IPS-18c (cell line): ENCODE results near the gene SOX12.

ENCODE experiments used
- H3K4me3 ChIP-seq: 2 replicates; pipeline ENCODE4 v1.7.0; 2013; ENCODE audit warnings: low read depth, mild to moderate bottlenecking, low read length, moderate library complexity; ENCODE audit not compliant: insufficient read depth
- H3K9me3 ChIP-seq: one replicate; pipeline ENCODE4 v1.6.1; 2013; ENCODE audit warnings: mild to moderate bottlenecking, low read length, moderate library complexity; ENCODE audit not compliant: control insufficient read depth, insufficient read depth

Gene SOX12

DNA sequence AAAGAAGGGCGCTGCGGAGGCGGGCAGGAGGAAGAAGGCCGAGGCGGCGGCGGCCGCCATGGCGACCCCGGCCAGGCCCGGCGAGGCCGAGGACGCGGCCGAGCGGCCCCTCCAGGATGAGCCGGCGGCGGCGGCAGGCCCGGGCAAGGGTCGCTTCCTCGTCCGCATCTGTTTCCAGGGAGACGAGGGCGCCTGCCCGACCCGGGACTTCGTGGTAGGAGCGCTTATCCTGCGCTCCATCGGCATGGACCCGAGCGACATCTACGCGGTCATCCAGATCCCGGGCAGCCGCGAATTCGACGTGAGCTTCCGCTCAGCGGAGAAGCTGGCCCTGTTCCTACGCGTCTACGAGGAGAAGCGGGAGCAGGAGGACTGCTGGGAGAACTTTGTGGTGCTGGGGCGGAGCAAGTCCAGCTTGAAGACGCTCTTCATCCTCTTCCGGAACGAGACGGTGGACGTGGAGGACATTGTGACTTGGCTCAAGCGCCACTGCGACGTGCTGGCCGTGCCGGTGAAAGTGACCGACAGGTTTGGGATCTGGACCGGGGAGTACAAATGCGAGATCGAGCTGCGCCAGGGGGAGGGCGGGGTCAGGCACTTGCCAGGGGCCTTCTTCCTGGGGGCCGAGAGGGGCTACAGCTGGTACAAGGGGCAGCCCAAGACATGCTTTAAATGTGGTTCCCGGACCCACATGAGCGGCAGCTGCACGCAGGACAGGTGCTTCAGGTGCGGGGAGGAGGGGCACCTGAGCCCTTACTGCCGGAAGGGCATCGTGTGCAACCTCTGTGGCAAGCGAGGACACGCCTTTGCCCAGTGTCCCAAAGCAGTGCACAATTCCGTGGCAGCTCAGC lies 27.2 kb upstream of the SOX12 start:
- Histone ChIP-seq H3K4me3 (peak overlapping the region; percentile 75), H3K9me3 (peaks cover 2% of the 10 kb centered on the region)

GRCh38 chr20:298776-299391 lies 26.5 kb upstream of the SOX12 start:
- H3K9me3 ChIP-seq, result peaks cover 2% of the 10 kb centered on the region
- H3K4me3 ChIP-seq, result peak overlapping the region; percentile 75

DNA sequence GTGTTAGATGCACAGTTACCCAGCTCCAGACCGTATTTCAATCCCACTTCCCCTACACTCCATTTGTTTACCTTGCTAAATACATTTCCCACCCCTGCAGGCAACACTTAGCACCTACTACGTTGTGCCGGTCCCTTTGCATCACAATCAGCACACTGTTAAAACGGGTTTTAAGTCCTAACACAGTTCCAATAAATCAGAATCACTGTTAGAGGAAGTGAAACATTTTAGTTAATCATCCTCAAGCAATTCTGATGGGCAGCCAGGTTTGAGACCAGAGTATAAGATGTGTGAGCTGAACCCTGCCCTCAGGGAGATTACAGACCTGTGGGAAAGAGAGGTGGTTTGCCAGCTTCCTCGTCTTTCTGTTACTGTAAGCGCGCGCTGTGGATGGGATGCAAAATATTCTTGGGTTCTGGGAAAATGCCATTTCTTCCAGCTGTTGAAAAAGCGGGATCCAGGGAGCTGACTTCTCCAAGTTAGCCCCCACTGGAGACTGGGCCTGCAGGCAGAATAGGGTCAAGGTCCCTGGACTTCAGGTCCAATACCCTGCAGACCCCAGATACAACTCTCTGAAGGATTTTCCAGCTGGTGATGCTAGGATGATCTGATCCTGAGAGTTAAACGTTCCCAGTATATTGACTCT lies 24.9 kb upstream of the SOX12 start:
- Histone ChIP-seq H3K9me3 (peaks cover 2% of the 10 kb centered on the region), H3K4me3 (peak overlapping the region; percentile 75; the same call in 1 of the 2 replicates)

DNA sequence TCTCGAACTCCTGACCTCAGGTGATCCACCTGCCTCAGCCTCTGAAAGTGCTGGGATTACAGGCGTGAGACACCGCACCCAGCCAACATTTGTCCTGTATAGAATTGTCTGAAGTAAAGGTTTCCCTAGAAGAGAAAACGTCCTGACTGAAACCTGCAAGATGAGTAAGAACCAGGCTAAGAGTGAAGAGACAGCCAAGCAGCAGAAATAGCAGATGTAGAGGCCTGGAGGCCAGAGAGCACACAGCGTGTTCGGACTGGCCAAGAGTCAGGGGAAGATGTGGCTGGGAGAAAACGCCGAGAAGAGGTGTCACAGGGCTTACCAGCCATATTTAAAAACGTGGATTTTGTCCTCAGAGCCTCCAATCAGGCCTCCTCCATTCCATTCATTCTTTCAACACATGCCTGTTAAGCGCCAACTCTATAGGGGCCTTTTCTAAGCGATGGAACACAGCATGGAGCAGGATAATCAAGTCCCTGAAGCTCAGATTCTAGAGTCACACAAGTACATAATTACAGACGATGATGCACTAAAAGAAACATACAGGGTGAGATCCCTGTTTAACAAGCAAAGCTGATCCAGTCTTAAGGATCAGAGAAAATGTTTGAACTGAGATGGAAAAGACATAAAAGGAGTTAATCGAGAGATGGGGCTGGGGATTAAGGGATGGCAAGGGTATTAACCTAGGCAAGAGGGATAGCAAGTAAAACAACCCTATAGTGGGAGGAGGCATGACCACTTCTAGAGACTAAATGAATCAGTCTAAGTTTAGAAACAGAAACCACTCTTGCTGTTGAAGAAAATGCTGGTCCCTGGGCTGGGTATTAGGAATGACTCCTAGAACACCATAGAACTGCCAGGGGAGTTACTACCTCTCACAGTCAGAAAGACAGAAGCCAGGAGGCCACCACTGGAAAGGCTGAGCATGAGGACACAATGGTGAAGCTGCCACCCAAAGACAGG lies 23.2 kb upstream of the SOX12 start:
- Histone ChIP-seq H3K9me3 (peaks cover 2% of the 10 kb centered on the region), H3K4me3 (no peak overlapping the region)

DNA sequence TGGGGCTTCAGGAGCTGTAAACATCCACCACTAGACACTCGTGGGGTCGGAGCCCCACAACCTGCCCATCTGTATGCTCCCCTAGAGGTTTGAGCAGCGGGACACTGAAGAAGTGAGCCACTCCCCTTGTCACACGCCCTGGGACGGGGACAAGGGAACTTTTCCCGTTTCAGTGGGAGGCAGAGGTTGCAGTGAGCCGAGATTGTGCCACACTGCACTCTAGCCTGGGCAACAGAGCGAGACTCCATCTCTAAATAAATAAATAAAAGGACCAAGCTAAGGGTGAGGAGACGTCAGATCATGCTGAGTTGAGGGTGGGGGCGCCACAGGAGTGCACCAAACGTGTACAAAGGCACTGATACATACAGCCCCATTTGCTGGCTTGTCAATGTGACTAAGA lies 19.6 kb upstream of the SOX12 start:
- H3K4me3 ChIP-seq, result no peak overlapping the region
- no peaks in the 10 kb centered on the region for H3K9me3 ChIP-seq

GRCh38 chr20:308427-309038 lies 16.8 kb upstream of the SOX12 start:
- Histone ChIP-seq H3K4me3 (no peak overlapping the region), H3K9me3 (no peaks in the 10 kb centered on the region)

DNA sequence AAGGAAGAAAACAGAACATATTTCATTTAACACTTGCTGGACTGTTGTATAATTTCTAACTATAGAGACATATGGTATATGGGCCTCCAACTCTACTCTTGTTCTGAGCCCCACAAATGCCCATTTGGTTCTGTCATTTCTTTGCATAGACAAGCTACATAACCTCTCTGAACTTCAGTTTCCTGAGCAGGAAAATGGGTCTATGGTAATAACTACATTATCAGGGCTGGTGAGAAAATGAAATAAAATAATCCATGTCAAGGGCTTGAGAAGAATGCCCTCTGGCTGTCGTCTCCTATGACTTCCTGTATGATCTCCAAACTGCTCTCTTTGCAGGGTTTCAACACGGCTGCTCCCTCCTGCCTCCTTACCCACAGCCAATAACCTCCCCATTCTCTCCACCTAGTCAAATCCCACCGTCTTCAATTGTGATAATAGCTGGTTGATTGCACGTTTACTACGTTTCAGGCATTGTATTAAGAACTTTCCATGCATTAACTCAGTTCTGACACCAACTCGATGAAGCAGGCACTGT lies 16.0 kb upstream of the SOX12 start:
- peak overlapping the region; percentile 62 for H3K4me3 ChIP-seq
- H3K9me3 ChIP-seq, result no peaks in the 10 kb centered on the region

- H3K4me3 ChIP-seq, result peak overlapping the region; percentile 62
- H3K9me3 ChIP-seq, result no peaks in the 10 kb centered on the region
Measured at GRCh38 chr20:309841-310644, 15.3 kb upstream of the SOX12 start.

GRCh38 chr20:310645-311044 lies 14.7 kb upstream of the SOX12 start:
- Histone ChIP-seq H3K9me3 (no peaks in the 10 kb centered on the region), H3K4me3 (no peak overlapping the region)

DNA sequence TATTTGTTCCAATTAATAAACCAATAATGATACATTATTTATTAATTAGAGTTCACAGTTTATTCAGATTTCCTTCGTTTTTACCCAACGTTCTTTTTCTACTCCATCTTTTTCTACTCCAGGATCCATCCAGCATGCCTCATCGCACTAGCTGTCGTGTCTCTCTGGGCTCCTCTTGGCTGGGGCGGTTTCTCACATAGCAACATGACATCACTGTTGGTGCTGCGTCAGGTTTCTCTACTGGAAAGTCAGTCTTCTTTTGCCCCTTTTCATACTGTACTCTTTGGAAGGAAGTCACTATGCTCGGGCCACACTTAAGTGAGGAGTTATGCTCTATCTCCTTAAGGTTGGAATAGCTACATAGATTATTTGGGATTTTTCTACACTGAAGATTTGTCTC lies 13.7 kb upstream of the SOX12 start:
- no peak overlapping the region for H3K4me3 ChIP-seq
- no peaks in the 10 kb centered on the region for H3K9me3 ChIP-seq

DNA sequence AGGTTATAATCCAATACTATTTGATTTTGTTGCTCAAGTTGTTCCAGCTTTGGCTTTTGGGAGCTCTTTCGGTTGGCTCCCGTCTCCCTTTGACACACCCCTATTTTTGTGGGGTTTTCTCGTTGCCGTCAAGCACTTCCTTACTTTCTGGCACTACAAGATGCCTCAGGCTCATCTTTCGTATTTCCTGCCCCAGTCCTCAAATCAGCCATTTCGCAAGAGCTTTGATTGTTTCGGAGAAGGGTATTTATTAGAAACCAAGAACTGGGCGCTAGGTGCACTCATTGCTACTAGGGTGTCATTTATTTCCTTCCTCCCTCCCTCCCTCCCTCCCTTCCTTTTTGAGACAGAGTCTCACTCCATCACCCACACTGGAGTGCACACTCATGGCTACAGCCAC lies 13.3 kb upstream of the SOX12 start:
- Histone ChIP-seq H3K4me3 (no peak overlapping the region), H3K9me3 (no peaks in the 10 kb centered on the region)

GRCh38 chr20:312866-313265 lies 12.5 kb upstream of the SOX12 start:
- H3K9me3 ChIP-seq, result no peaks in the 10 kb centered on the region
- H3K4me3 ChIP-seq, result no peak overlapping the region

GRCh38 chr20:313402-313801 lies 11.9 kb upstream of the SOX12 start:
- Histone ChIP-seq H3K9me3 (no peaks in the 10 kb centered on the region), H3K4me3 (no peak overlapping the region)

DNA sequence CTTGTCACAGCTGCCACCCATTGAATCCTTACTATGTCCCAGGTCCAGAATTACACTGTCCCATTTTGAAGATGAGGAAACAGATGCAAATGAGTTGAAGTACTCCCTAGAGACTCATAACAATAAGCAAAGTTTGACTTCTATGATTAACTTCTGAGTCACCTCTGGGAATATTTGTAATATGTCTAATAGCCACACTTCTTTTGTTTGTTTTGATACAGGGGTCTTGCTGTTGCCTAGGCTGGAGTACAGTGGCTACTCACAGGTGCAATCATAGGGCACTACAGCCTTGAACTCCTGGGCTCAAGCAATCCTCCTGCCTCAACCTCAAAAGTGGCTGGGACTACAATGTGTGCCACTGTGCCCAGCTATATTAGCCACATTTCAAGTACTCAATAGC lies 11.4 kb upstream of the SOX12 start:
- H3K9me3 ChIP-seq, result no peaks in the 10 kb centered on the region
- no peak overlapping the region for H3K4me3 ChIP-seq

- no peak overlapping the region for H3K4me3 ChIP-seq
Measured at GRCh38 chr20:316316-317068, 8.9 kb upstream of the SOX12 start.

More at GRCh38 chr20:316316-317068, 8.9 kb upstream of the SOX12 start:
- H3K9me3 ChIP-seq, result no peaks in the 10 kb centered on the region
